Measurements from ENCODE around the gene WDFY2. TPM values are rescaled to one million over a fixed set of nuclear protein-coding genes. Genes with fewer than 3 reads are reported as not detected.

The WDFY2 gene
- polyA plus RNA-seq, 3 donors: 6.5 to 40.1 (median 9.1) TPM

GRCh38 chr13:51549593-51549992, 34.7 kb upstream of the WDFY2 start:
- Histone ChIP-seq H3K9me3 (replicated peaks in 1 of 2; ENCODE audit: control insufficient read depth in 1 of 2, insufficient read depth in 1 of 2, low read length in 2 of 2) (no peaks in the 10 kb centered on the region), H4K20me1 (ENCODE audit: insufficient read depth, low read length) (no peaks in the 10 kb centered on the region), H3K9ac (ENCODE audit: insufficient read depth, low read length, poor library complexity, severe bottlenecking) (no peak overlapping the region), H3K79me2 (ENCODE audit: insufficient read depth, low read length) (no peaks in the 10 kb centered on the region), H3K4me3 (replicated peaks in 1 of 3; ENCODE audit: low read depth in 2 of 3, low read length in 3 of 3) (peak overlapping the region in 1 of 3 experiments; percentile 3), H3K36me3 (replicated peaks in 1 of 2; ENCODE audit: control insufficient read depth in 1 of 2, insufficient read depth in 2 of 2, low read length in 2 of 2) (no peaks in the 10 kb centered on the region), H3K4me2 (replicated peaks; ENCODE audit: extremely low read depth, low read length, poor library complexity, severe bottlenecking) (no peak overlapping the region), H3K4me1 (ENCODE audit: control insufficient read depth in 1 of 2, insufficient read depth in 2 of 2, low read length in 2 of 2) (peaks cover 40 to 50% of the 10 kb centered on the region in 2 donors), H3K27me3 (ENCODE audit: control insufficient read depth in 2 of 2, insufficient read depth in 2 of 2, low read length in 2 of 2) (no peaks in the 10 kb centered on the region), H3K27ac (ENCODE audit: low read depth in 1 of 2, low read length in 2 of 2) (peak overlapping the region in 1 of 2 donors; percentile 74), H2AFZ (ENCODE audit: insufficient read depth, low read depth, low read length, poor library complexity, severe bottlenecking) (no peak overlapping the region)
- TF ChIP-seq, protein P1, sequence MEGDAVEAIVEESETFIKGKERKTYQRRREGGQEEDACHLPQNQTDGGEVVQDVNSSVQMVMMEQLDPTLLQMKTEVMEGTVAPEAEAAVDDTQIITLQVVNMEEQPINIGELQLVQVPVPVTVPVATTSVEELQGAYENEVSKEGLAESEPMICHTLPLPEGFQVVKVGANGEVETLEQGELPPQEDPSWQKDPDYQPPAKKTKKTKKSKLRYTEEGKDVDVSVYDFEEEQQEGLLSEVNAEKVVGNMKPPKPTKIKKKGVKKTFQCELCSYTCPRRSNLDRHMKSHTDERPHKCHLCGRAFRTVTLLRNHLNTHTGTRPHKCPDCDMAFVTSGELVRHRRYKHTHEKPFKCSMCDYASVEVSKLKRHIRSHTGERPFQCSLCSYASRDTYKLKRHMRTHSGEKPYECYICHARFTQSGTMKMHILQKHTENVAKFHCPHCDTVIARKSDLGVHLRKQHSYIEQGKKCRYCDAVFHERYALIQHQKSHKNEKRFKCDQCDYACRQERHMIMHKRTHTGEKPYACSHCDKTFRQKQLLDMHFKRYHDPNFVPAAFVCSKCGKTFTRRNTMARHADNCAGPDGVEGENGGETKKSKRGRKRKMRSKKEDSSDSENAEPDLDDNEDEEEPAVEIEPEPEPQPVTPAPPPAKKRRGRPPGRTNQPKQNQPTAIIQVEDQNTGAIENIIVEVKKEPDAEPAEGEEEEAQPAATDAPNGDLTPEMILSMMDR (IDR thresholded peaks at IDR 0.05): no peak
- Mint-ChIP-seq H3K36me3 (no peaks in the 10 kb centered on the region), H3K9me3 (peaks cover 0 to 3% (median 0%) of the 10 kb centered on the region in 7 donors), H3K27me3 (ENCODE audit: low read depth in 3 of 3) (no peaks in the 10 kb centered on the region), H3K4me1 (peaks cover 52% of the 10 kb centered on the region), H3K27ac (peak overlapping the region; percentile 73 to 89 (median 83)), H3K4me3 (no peak overlapping the region)
- no peak for DNase-seq
- 80% methylated on average over 1 of the region's 2 CpGs for WGBS (ENCODE audit: insufficient coverage)
- intact Hi-C loops (cut with micrococcal nuclease): no loop called here

- no peak overlapping the region for H3K9ac ChIP-seq (ENCODE audit: insufficient read depth, low read length, poor library complexity, severe bottlenecking)
- peak overlapping the region in 1 of 2 donors; percentile 74 for H3K27ac ChIP-seq (ENCODE audit: low read depth in 1 of 2, low read length in 2 of 2)
- H3K4me1 Mint-ChIP-seq: peaks cover 52% of the 10 kb centered on the region
- intact Hi-C loops (cut with micrococcal nuclease): no loop called here
- no peak overlapping the region for H3K4me3 ChIP-seq (replicated peaks in 1 of 3; ENCODE audit: low read depth in 2 of 3, low read length in 3 of 3)
- H3K4me3 Mint-ChIP-seq: no peak overlapping the region
- no CpG with 5 or more reads among the region's 1 CpG for WGBS (ENCODE audit: insufficient coverage)
- no peaks in the 10 kb centered on the region for H4K20me1 ChIP-seq (ENCODE audit: insufficient read depth, low read length)
- peaks cover 0 to 3% (median 0%) of the 10 kb centered on the region in 7 donors for H3K9me3 Mint-ChIP-seq
- peak overlapping the region; percentile 10 to 87 (median 79) for H3K27ac Mint-ChIP-seq
- H3K4me1 ChIP-seq (ENCODE audit: control insufficient read depth in 1 of 2, insufficient read depth in 2 of 2, low read length in 2 of 2): peaks cover 40 to 50% of the 10 kb centered on the region in 2 donors
- no peaks in the 10 kb centered on the region for H3K36me3 ChIP-seq (replicated peaks in 1 of 2; ENCODE audit: control insufficient read depth in 1 of 2, insufficient read depth in 2 of 2, low read length in 2 of 2)
- no peaks in the 10 kb centered on the region for H3K9me3 ChIP-seq (replicated peaks in 1 of 2; ENCODE audit: control insufficient read depth in 1 of 2, insufficient read depth in 1 of 2, low read length in 2 of 2)
- H3K27me3 ChIP-seq (ENCODE audit: control insufficient read depth in 2 of 2, insufficient read depth in 2 of 2, low read length in 2 of 2): no peaks in the 10 kb centered on the region
- H3K27me3 Mint-ChIP-seq (ENCODE audit: low read depth in 3 of 3): no peaks in the 10 kb centered on the region
- no peaks in the 10 kb centered on the region for H3K36me3 Mint-ChIP-seq
- no peak overlapping the region for H3K4me2 ChIP-seq (replicated peaks; ENCODE audit: extremely low read depth, low read length, poor library complexity, severe bottlenecking)
- H2AFZ ChIP-seq (ENCODE audit: insufficient read depth, low read depth, low read length, poor library complexity, severe bottlenecking): no peak overlapping the region
- DNase-seq: peak in 2 of 3 donors; percentile 40 to 58
- no peaks in the 10 kb centered on the region for H3K79me2 ChIP-seq (ENCODE audit: insufficient read depth, low read length)
- TF ChIP-seq, protein P1 (IDR thresholded peaks at IDR 0.05): no peak
Measured at GRCh38 chr13:51550151-51550550, 34.1 kb upstream of the WDFY2 start.
